GM21825 (cell line): ENCODE measurements around the gene CPE.
"Not testable (repeated sequence)": the region's sequence is repeated elsewhere in the genome, so short reads cannot be mapped to it uniquely, and the experiment has no call there.

ENCODE experiments used
- ATAC-seq: cut with Tn5 transposase; IDR thresholded peaks from one replicate; pipeline ENCODE4 v1.9.1; 2021; ENCODE audit warnings: mild to moderate bottlenecking, moderate library complexity; ENCODE audit not compliant: unreplicated experiment

CPE gene

DNA sequence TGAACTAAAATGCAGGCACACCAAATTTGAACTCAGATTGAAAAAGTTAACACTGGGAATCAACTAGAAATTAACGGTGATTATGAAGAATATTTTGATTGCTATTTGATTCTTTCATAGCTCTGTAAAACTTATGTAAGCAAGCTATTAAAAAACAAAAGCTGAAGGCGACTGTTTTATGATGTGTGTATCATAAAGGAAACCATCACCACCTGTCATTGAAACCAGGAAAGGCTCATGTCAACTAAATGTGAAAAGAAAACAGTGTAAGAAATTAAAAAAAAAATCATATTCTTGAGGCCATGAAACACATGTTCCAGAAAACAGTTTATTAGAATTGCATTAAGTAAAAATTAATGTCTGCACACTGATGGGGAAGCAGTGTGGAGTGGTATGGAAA lies 24.2 kb downstream of the CPE start:
- ATAC-seq, result no peak

DNA sequence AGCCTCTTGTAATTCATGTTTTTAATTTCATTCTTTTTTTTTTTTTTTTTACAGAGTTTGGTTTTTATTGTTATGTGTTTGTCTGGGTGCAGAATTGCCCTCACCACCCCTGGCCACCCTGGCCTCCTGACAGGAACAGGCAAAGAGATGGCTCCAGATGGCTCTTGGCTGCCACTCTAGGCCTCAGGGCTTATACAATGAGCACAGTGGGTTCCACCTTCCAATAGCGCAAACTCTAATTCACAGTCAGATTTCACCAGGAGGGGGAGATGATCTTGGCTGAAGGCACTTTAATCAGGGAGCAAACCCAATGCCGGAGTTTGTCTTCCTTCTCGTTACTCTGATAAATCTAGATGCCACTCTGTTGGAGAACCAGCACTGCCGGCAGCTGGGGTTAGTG lies 24.8 kb downstream of the CPE start:
- no peak for ATAC-seq

DNA sequence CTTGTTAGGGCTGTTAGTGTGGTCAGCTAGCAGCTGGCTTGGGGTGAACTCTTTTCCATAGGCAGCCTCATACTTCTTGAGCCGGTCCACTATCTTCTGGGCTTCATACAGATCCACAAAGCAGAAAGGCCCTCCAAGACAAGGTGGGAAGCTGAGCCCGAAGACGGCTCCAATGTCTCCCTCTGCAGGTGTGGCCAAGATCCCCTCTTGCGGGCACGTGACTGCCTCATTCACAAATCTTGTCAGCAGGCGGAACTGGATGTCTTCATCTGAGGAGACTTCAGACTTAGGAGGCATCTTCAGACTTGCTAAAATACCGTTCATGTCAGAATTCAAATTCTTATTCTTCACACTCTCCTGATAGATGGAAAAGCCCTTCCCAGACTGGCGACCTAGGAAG lies 25.3 kb downstream of the CPE start:
- no peak for ATAC-seq

DNA sequence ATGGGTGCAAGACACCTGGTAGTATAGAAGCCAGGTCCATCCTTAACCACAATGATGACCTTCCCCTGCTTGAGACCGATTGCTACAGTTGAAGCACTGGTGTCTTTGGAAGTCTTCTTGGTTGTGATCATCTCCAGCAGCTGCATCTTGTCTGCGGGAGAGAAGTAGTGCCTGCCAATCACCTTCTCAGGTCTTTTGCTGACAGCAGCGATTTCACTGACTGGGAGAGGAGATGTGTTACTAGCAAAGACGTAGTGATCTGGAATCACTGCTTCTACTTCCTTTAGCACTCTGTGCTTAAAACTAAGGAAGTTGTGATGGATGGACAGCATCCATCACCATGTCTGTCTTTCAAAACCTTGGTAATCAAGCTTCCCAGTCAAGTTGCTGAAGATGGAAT lies 25.9 kb downstream of the CPE start:
- ATAC-seq, result no peak

DNA sequence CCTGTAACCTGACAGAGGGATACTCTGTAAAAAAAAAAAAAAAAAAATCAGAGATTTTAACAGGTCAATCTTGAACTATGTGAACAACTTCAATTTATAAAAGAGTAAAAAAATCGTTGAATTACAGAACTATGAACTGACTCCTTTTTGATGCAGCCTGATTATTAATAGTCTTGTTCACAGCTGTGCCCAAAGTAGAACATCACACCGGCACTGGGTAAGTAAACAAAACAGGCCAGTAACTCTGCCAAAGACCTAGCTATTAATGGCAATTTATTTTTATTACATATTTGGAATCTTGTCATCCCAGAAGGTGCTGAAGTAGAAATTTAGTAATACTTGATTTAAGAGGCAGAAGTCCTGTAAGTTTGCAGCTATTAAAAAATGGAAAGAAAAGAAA lies 31.4 kb downstream of the CPE start:
- ATAC-seq, result no peak

DNA sequence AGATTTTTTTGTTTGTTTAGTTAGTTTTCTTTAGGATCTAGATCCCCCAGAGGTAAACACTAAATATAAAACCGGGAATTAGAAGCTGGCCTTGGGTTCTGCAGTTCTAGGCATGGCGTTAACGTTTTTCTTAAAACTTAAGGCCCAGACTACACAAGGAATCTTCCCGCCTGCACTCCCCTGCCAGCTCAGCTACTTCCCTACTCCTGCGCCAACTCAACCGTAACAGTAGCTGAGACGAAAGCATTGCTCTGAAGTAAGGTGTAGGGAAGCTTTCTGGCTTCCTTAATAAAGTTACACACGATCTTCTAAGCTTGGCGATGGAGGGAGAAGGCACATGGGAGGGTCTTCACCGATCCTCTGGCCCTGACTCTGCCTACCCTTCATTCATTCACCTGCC lies 37.1 kb downstream of the CPE start:
- ATAC-seq, result no peak

DNA sequence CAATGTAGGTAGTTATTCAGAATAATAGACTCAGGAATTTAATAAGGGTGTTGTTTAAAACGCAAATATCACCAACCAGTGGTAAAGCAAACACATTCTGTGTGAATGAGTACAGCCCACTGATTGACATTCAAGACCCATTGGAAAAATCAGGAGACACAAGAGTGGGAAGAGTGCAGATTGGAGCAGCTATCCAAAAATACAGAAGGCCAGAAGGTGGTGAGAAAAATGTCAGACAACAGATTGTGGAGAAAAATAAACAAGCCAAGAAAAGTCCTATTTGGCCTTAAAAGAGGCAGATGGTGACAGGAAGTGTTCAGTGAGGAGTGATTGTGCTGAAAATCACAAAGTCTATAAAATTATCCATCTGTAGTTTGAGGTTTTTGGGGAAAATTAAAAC lies 39.3 kb downstream of the CPE start:
- ATAC-seq, result no peak

DNA sequence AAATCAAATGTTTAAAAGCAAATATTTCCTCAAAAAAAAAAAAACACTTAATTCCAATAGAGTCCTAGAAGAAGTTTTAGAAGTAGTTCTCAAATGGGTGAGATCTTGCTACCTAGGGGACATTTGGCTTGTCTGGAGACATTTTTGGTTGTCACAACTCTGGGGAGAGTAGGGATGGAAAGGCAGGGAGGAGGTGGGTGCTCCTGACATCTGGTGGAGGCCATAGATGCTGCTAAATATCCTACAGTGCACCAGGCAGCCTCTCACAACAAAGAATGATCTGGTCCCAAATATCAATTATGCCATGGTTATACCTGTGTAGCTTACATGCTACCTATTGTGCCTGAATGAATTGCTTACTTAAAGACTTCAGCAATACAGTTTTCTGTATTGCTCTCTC lies 46.8 kb downstream of the CPE start:
- ATAC-seq, result no peak

DNA sequence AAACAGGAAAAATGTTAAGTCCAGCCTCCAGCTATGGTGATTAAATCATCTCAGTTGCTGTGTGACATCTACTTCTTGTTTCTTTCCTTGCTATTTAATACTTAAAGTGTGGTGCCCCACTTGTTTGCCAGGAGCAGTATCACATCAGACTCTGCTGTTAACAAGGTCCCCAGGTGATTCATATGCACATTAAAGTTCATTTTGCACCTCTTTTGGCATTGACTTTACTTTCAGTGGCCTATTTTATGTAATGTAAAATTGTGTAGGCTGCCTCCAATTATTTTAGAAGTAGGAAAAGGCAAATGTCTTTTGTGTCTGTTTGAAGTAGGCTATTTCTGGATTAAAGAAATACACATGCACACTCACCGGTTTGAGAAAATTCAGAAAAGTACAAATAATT lies 47.5 kb downstream of the CPE start:
- ATAC-seq, result no peak

DNA sequence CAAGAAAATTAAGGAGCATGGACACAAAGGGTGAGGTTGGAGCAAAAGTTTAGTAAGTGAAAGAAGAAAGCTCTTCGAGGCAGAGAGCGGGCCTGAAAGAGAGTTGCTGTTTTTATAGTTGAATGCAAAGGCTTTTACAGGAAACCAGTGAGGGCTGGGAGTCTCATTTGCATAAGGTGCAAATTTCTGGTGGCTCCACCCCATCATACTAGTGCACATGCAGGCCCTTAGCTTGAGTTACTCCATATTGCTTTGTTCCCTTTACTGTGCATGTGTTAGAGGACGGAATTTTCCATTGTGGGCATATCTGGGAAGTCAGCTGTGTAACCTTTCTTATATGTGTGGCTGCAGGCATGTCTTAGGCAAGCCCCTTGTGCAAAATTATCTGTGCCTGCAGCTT lies 48.0 kb downstream of the CPE start:
- no peak for ATAC-seq

DNA sequence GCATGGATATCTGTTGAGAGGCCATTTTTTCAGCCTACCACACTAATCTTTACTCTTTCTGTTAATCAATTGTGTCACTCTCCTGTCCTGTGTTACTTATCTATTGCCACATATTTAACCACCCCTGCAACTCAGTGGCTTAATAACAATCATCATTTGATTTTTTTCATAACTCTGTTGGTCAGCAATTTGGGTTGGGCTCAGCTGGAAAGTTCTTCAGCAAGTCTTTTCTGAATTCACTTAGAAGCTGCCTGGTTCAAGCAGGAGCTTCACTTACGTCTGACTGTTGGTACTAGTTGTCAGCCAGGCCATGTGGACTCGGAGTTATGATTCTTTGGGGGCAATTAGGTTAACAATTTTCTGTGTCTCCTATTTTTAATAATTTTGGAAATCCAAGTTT lies 50.1 kb downstream of the CPE start:
- ATAC-seq, result no peak

DNA sequence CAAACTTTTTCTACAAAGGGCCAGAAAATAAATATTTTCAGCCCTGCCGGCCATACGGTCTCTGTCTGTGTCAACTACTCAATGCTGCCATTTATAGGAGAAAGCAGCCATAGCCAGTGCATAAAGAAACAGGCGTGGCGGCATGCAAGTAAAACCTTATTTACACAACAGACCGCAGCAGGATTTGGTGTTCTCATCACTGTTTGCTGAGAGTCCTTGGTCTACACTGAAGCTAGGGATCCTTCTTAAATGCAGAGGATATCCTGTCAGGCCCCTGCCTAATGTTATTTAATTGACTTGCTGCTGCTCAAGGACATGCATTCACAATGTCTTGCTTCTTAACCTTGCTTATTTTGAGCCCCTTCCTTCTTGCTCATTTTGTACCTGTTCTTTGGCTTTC lies 54.7 kb downstream of the CPE start:
- ATAC-seq, result no peak

DNA sequence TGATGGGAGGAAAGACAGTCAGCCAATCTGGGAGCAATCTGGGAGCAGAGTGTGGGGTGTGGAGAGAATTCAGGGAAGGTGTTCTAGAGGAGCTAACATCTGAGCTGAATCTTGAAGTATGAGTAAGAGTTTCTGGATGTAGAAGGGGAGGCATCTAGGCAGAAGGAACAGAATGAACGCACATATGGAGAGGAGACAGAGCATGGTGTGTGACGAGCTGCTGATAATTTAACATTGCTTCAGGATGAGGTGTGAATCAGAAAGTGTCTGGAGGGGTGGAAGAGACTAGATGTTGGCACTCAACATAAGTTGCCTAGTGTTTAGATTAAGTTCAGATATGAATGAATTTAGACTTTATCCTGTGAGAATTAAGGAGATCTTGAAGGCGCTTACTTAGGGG lies 58.9 kb downstream of the CPE start:
- ATAC-seq, result no peak

DNA sequence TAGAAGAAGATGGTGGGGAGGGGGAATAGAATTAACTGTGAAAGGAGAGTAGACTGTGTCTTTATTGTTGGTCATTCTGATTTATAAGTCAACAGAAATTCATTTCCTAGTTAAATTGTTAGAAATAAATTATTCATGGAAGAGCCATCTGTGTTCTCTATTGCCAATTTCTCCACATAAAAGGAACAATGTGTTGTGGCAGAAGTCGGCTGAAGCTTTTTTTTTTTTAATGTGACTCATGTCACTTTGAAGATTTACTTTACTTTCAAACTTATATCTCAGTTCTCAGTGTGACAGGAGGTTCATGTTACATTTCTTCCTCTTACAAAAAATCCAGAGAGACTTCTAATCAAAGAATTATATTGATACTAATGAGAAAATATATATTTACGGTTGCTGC lies 60.5 kb downstream of the CPE start:
- ATAC-seq, result no peak

DNA sequence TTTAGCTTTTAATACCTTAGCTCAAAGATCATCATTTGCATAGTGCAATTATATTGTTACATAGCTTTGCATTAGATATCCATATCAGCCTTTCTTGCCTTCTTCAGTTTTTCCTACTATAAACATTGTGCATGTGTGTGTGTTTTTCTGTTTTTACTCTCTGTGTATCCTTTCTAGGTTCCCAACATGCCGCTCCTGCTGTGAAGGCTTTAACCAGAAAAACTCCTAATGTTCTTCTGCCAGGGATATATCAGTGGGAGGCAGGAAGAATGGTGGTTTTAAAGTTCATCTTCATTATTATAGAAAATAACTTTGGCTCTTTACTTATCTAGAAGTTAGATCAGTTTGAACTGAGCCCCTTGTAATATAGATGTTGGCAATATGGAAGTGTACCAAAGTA lies 61.2 kb downstream of the CPE start:
- ATAC-seq, result no peak

DNA sequence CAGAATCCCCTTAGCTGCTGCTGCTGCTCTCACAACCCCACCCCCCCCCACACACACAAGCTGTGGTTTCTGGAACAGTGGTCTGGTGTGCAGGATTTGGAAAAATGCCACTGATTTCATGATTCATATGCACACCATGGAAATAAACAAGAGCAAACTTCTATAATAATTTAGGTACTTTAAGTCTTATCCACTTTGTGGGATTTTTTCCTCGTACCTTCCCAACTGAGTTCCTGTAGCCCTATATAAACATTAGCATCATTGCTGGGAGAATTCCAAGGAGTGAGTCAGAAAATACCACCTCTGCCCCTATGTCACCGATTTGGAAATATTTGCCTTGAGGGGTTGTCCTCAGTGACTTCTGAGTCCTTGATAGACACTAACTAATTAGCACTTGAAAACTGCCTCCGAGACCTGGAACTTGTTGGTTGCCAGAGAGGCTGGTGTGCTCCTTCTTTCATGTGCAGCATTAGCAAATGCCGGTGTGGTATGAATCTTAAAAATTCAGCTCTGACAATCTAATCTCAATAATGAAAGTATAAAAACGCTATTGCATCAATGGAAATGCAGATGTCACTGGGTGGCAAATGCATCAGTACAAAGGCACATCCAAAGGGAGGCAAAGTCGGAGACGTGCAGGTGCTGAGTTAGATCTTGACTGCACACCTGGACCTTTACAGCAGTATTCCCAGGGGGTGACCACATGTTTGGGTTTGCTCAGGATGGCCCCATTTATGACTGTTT lies 61.8 kb downstream of the CPE start:
- ATAC-seq, result no peak

DNA sequence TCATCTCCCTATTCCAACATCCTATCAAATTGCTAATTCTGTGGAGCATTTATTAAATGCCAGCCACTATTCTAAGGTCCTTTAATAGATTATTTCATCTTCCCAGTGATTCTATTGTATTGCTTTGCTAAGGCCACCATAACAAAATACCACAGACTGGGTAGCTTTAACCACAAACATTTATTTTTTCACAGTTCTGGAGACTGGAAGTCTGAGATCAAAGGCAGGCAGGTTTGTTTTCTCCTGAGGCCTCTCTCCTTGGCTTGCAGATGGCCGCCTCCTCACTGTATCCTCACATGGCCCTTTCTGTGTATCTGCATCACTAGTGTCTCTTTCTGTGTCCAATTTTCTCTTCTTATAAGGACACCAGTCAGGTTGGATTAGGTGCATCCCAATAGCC lies 64.5 kb downstream of the CPE start:
- ATAC-seq, result no peak

DNA sequence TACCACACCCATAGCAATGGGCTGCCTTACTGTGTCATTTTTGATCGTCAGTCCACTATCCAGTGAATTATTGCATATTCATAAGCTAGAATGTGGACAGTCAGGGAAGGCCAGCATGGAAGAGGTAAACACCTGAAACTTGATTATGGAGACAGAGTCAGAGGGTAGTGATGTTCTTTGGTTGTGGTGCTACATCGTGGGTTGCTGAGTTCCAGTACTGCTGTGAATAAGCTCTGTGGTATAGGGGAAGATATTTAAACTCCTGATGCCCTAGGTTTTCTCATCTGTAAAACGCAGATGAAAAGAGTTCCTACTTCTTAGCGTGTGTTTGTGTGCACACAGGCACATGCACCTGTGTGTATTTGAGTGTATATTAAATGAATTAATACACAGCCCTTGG lies 69.9 kb downstream of the CPE start:
- no peak for ATAC-seq

DNA sequence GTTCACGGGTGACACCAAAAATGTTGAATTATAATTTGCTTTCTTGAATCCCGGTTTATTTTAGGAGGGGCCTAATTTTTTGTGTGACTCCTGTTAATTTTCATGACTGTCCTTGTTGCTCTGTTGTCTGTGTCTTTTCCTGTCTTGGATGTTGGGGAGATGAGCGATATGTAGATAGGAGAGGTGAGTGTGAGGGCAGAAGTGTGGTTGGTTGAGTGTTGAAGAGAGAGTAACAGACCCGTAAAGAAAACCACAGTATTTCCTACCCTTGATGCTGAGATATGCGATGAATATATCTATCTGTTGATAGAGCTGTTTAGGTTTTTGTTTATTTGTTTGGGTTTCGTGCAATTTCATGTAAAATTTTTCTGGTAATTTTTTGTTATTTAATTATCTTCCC lies 70.5 kb downstream of the CPE start:
- ATAC-seq, result no peak

DNA sequence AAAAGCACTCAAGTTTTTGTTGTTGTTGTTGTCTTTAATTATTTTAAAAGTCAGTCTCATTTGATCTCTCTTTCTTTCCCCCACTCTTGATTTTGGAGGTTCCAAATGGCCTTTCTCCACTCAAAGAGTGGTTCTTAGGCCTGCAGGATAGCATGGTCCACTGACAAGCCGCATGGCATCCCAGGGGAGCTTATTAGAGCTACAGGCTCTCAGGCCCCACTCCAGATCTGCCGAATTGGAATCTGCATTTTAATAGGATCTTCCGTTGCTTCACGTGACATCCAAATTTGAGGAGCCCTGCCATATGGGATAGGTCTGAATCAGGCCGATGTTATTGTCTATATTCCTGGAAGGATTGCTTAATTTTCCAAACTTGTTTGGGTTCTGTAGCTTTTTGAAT lies 72.1 kb downstream of the CPE start:
- no peak for ATAC-seq

DNA sequence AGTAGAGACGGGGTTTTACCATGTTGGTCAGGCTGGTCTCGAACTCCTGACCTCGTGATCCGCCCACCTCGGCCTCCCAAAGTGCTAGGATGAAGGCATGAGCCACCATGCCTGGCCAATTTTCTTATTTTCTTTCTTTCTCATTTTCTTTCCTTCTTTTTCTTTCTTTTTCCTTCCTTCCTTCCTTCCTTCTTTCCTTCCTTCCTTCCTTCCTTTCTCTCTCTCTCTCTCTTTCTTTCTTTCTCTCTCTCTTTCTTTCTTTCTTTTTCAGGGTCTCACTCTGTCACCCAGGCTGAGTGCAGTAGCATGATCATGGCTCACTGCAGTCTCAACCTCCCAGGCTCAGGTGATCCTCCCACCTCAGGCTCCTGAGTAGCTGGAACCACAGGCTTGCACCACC lies 74.3 kb downstream of the CPE start:
- ATAC-seq, result not testable (repeated sequence)

DNA sequence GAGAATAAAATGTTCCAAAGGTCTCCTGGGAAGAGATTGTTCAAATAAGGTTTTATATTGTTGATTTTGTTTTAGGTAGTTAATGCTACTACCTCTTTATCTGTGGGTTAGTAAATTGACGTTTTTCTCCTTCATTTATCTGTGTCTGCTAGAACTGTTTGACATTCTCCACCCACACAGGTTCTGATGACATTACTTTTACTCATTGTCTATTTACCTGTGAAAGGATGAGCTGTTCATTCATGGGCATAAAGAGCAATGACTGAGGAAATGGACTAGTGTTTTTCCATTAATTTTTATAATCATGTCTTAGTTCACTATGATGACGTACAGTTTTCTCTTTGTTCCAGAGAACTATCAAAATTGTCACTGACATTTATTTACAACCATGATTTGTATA lies 75.6 kb downstream of the CPE start:
- no peak for ATAC-seq

DNA sequence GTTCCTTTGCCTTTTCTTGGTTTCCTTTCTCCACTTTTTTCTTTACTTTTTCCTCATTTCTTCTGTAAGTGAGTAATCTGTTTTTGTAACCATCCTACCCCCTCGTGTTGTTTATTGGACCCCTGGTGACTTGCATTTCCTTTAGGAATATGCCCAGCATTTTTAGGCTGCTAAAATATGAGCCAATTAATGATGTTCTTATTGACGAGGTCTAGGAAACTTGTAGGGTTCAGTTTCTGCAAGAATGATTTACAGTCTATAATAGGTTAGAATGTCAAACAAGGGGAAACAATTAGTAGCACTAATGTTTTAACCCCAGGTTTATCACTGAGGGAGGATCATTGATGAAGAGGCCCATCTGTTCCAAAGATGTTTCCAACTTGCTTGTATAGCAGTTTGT lies 79.0 kb downstream of the CPE start:
- no peak for ATAC-seq

DNA sequence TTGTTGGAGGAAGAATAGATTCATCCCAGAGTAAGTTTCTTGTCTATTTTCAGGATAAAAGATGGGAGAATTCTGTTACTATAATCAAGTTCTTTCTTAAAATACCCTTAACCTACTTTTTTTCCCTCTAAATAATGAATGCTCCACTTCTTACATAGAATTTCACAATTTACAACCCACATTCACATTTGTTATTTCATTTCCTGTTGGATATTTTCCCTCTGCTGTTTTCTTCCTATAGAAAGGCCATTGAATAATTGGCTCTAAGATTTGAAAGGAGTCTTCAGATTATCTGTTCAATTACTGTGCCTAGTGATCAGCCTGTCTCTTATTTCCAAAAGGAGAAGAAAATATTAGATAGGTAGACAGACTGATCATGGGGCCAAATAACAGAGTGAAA lies 79.7 kb downstream of the CPE start:
- ATAC-seq, result no peak
